SU-DHL-6 (cell line): ENCODE measurements around the gene C1QTNF8.

ENCODE experiments used
- H2AFZ ChIP-seq: fragments of 200-600 bp; sonication (generic); 2 replicates; pipeline ENCODE4 v1.6.1; 2014; ENCODE audit warnings: low read depth, mild to moderate bottlenecking, moderate library complexity, mixed read lengths, antibody characterized with exemption, low read length; ENCODE audit not compliant: severe bottlenecking
- H3F3A ChIP-seq: fragments of 200-600 bp; shearing (Covaris generic); 2 replicates; pipeline ENCODE4 v1.6.0; 2016; ENCODE audit warnings: antibody characterized with exemption, mild to moderate bottlenecking; ENCODE audit not compliant: insufficient read depth
- H3K27ac ChIP-seq: fragments of 200-600 bp; sonication (generic); 2 replicates; pipeline ENCODE4 v1.5.1; 2016; ENCODE audit warnings: low read depth, mild to moderate bottlenecking, low read length, moderate library complexity, mixed read lengths
- H3K27me3 ChIP-seq: fragments of 200-600 bp; sonication (generic), shearing (Covaris generic); 2 replicates; pipeline ENCODE4 v1.6.0; 2014; ENCODE audit warnings: mild to moderate bottlenecking, low read length
- H3K36me3 ChIP-seq: fragments of 200-600 bp; sonication (generic); 2 replicates; pipeline ENCODE4 v1.6.1; 2014; ENCODE audit warnings: mild to moderate bottlenecking, low read length, mixed read lengths
- H3K4me2 ChIP-seq: fragments of 300-600, 200-600 bp; shearing (Covaris generic), sonication (generic); 2 replicates; pipeline ENCODE4 v1.6.0; 2014; ENCODE audit warnings: low read length, low read depth, mild to moderate bottlenecking; ENCODE audit not compliant: poor library complexity, severe bottlenecking
- H3K4me3 ChIP-seq: fragments of 200-600 bp; sonication (generic); 2 replicates; pipeline ENCODE4 v1.5.1; 2014; ENCODE audit warnings: antibody characterized with exemption, low read length, mild to moderate bottlenecking, mixed read lengths; ENCODE audit not compliant: insufficient read depth, poor library complexity, severe bottlenecking
- H3K79me2 ChIP-seq: fragments of 200-600 bp; sonication (generic); 2 replicates; pipeline ENCODE4 v1.6.1; 2014; ENCODE audit warnings: mild to moderate bottlenecking, low read length, moderate library complexity; ENCODE audit not compliant: insufficient read depth
- H3K9ac ChIP-seq: fragments of 200-600 bp; sonication (generic); 2 replicates; pipeline ENCODE4 v1.7.0; 2014; ENCODE audit warnings: mild to moderate bottlenecking, low read length
- H3K9me2 ChIP-seq: fragments of 200-600 bp; sonication (generic); replicated peaks from 2 replicates; pipeline ENCODE4 v1.6.1; 2014; ENCODE audit warnings: low read length; ENCODE audit not compliant: insufficient read depth
- H3K9me3 ChIP-seq: fragments of 200-600 bp; sonication (generic); 2 replicates; pipeline ENCODE4 v1.6.1; 2014; ENCODE audit warnings: low read length, mixed read lengths; ENCODE audit not compliant: insufficient read depth
- H4K20me1 ChIP-seq: fragments of 200-600 bp; sonication (generic); 2 replicates; pipeline ENCODE4 v1.6.1; 2014; ENCODE audit warnings: low read depth, mild to moderate bottlenecking, antibody characterized with exemption, low read length, moderate library complexity, mixed read lengths
- CTCF ChIP-seq: fragments of 200-600 bp; sonication (generic); IDR thresholded peaks from one replicate; pipeline ENCODE4 v1.5.1; 2017; ENCODE audit warnings: antibody characterized with exemption, mild to moderate bottlenecking, low read length, moderate library complexity; ENCODE audit not compliant: insufficient read depth, poor library complexity, severe bottlenecking
- EZH2phosphoT487 ChIP-seq: fragments of 200-600 bp; sonication (generic), shearing (Covaris generic); conservative IDR thresholded peaks from 2 replicates; pipeline ENCODE4 v1.6.1; 2018; ENCODE audit warnings: mild to moderate bottlenecking, antibody characterized with exemption, low read length, moderate library complexity, mixed read lengths

The C1QTNF8 gene

GRCh38 chr16:1070864-1071408 lies 25.1 kb downstream of the C1QTNF8 start:
- TF ChIP-seq EZH2phosphoT487 (no peak), CTCF (no peak)
- H2AFZ ChIP-seq = no peak overlapping the region
- no peaks in the 10 kb centered on the region for H3K36me3 ChIP-seq
- no peaks in the 10 kb centered on the region for H3F3A ChIP-seq
- H3K79me2 ChIP-seq = no peaks in the 10 kb centered on the region
- no peak overlapping the region for H3K9ac ChIP-seq
- no peaks in the 10 kb centered on the region for H3K9me3 ChIP-seq
- no peaks in the 10 kb centered on the region for H3K27me3 ChIP-seq
- no peak overlapping the region for H3K27ac ChIP-seq
- no peak overlapping the region for H3K4me3 ChIP-seq
- no peaks in the 10 kb centered on the region for H4K20me1 ChIP-seq
- no peak overlapping the region for H3K4me2 ChIP-seq
- no peaks in the 10 kb centered on the region for H3K9me2 ChIP-seq

GRCh38 chr16:1070084-1070863 lies 25.8 kb downstream of the C1QTNF8 start:
- Histone ChIP-seq H4K20me1 (no peaks in the 10 kb centered on the region), H3K27me3 (no peaks in the 10 kb centered on the region), H3K79me2 (no peaks in the 10 kb centered on the region)

GRCh38 chr16:1069154-1069553 lies 26.9 kb downstream of the C1QTNF8 start:
- no peaks in the 10 kb centered on the region for H3K36me3 ChIP-seq
- H3K4me2 ChIP-seq = no peak overlapping the region
- no peaks in the 10 kb centered on the region for H3K79me2 ChIP-seq
- TF ChIP-seq EZH2phosphoT487 = no peak
- TF ChIP-seq CTCF = no peak
- no peaks in the 10 kb centered on the region for H3K9me3 ChIP-seq
- H3K4me3 ChIP-seq = no peak overlapping the region
- H3K27ac ChIP-seq = no peak overlapping the region
- no peak overlapping the region for H3K9ac ChIP-seq
- H3F3A ChIP-seq = no peaks in the 10 kb centered on the region
- H4K20me1 ChIP-seq = no peaks in the 10 kb centered on the region
- H3K9me2 ChIP-seq = no peaks in the 10 kb centered on the region
- H2AFZ ChIP-seq = no peak overlapping the region
- H3K27me3 ChIP-seq = no peaks in the 10 kb centered on the region

More at GRCh38 chr16:1070084-1070863, 25.8 kb downstream of the C1QTNF8 start:
- Histone ChIP-seq H3K9ac (no peak overlapping the region), H3K27ac (no peak overlapping the region), H3K4me3 (no peak overlapping the region), H3K4me2 (no peak overlapping the region), H2AFZ (no peak overlapping the region), H3F3A (no peaks in the 10 kb centered on the region), H3K9me3 (no peaks in the 10 kb centered on the region), H3K36me3 (no peaks in the 10 kb centered on the region), H3K9me2 (no peaks in the 10 kb centered on the region)
- TF ChIP-seq CTCF (no peak), EZH2phosphoT487 (no peak)
